ENCODE results near the gene SIAH2. TPM values are rescaled to one million over a fixed set of nuclear protein-coding genes. Genes with fewer than 3 reads are reported as not detected.

Gene SIAH2
- total RNA-seq, 1 donor: 30.2 TPM

DNA sequence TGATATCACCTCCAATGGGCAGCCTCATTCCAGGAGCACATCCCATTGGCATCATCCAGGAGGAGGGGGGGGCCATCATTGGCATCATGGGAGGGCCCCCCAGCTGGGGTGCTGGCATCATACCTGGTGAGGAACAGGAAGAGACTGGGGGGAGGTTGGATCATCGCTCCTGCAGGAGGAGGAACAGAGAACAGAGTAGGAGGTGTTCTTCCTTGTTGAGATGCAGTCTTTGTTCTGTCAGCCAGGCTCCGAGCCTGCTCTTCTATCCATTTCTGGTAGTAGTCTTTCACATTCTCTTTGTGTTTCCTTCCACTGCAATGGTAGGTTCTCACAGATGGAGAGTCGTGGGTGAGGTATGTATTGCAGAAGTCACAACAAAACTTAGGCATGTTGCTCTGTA is 42.5 kb downstream of the SIAH2 start:
- H3K4me3 ChIP-seq (ENCODE audit: low read depth, low read length): no peak overlapping the region
- TF ChIP-seq, protein P1, sequence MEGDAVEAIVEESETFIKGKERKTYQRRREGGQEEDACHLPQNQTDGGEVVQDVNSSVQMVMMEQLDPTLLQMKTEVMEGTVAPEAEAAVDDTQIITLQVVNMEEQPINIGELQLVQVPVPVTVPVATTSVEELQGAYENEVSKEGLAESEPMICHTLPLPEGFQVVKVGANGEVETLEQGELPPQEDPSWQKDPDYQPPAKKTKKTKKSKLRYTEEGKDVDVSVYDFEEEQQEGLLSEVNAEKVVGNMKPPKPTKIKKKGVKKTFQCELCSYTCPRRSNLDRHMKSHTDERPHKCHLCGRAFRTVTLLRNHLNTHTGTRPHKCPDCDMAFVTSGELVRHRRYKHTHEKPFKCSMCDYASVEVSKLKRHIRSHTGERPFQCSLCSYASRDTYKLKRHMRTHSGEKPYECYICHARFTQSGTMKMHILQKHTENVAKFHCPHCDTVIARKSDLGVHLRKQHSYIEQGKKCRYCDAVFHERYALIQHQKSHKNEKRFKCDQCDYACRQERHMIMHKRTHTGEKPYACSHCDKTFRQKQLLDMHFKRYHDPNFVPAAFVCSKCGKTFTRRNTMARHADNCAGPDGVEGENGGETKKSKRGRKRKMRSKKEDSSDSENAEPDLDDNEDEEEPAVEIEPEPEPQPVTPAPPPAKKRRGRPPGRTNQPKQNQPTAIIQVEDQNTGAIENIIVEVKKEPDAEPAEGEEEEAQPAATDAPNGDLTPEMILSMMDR (IDR thresholded peaks at IDR 0.05; ENCODE audit: insufficient read depth, low read depth, low read length): no peak
- no peak for DNase-seq (ENCODE audit: low read depth)

DNA sequence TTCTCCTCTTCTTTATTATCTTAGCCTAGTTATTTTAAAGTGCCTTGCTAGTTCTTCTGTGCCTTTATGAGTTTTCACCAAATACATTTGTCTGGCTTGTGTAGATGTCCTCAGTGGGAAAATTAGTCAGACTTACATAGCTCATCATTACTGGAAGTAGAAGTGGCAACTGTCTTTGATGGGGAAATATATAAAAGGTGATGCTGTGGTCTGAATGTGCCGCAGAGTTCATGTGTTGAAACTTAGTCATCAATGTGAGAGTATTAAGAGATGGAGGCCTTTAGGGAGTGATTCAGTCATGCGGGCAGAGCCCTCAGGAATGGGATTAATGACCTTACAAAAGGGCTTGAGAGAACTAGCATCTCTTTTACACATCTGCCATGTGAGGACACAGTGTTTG is 52.9 kb downstream of the SIAH2 start:
- TF ChIP-seq, protein P1 (IDR thresholded peaks at IDR 0.05; ENCODE audit: insufficient read depth, low read depth, low read length): no peak
- H3K4me3 ChIP-seq (ENCODE audit: low read depth, low read length): no peak overlapping the region
- no peak for DNase-seq (ENCODE audit: low read depth)

DNA sequence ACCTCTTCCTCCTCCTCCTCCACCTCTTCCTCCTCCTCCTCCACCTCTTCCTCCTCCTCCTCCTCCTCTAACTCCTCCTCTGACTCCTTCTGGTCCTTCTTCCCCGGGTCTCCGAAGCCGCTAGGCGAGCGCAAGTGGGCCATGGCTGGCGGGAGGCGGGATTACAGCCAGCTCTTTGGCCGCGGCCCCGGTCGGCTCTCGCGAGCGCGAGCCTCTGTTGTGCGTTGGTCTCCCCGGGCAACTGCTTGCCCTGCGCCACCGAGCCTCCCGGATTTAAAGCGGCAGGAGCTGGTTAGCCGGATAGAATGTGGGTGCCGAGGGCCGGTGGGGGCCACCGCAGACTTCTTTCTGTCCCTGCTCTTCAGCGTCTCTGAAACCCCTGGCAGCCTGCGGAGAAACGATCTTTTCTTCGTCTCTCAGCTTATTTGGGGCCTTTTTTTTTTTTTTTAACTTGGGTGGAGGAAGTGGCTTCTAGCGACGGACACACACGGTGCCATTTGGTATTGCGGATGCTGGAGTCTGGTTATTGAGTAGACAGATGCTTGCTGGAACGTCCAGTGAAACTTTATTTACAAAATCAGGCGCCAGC is 59.1 kb downstream of the SIAH2 start, which contains the start of gene ERICH6:
Gene ERICH6 (minus strand): TSS at position 165 of the 589 bp plus-strand sequence. CDS start 22 bp downstream, at position 143.
- TF ChIP-seq, protein P1 (IDR thresholded peaks at IDR 0.05; ENCODE audit: insufficient read depth, low read depth, low read length): no peak
- DNase-seq (ENCODE audit: low read depth): peak; percentile 87
- H3K4me3 ChIP-seq (ENCODE audit: low read depth, low read length): peak within 1 kb of the TSS; percentile 70

DNA sequence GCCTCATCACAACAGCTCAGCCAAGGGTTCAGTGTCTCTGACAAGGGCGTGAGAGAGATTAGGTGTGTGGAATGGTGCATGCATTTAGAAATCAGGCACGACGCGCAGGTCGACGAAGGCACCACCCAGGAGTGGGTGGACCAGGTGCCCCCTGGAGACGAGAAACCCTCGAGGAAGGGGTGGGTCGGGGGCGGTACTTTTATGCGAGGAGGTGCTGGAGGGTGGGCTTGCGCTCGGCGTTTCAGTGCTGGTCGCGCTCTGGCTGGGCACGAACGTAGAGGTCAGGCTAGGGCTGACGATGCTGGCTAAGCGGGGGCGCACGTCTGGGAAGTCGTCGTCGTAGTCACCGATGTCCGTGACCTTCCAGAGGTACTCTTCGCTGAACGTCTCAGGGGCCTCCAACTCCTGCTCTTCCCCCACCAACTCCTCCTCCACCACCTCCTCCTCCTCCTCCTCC is 59.6 kb downstream of the SIAH2 start:
- DNase-seq (ENCODE audit: low read depth): peak; percentile 7
- TF ChIP-seq, protein P1 (IDR thresholded peaks at IDR 0.05; ENCODE audit: insufficient read depth, low read depth, low read length): no peak

DNA sequence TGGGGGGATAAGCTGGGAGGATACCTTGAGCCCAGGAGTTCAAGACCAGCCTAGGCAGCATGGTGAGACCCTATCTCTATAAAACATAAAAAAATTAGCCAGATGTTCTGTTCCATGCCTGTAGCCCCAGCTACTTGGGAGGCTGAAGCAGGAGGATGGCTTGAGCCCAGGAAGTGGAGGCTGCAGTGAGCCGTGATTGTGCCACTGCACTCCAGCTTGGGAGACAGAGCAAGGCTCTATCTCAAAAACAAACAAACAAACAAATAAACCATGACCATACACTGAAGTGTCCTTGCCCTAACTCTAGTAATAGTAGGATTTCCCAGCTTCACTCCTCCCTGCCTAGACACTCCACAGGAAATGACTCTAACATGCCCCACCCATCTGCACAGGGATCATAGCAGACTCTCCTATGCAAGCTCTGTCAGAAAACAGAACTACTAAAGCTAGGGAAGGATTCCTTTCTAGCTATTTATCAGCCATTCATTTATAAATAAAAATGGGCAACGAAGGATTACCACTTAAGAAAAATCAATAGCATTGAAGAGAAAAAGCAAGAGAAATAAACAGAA is 63.8 kb downstream of the SIAH2 start:
- no peak overlapping the region for H3K4me3 ChIP-seq (ENCODE audit: low read depth, low read length)
- TF ChIP-seq, protein P1 (IDR thresholded peaks at IDR 0.05; ENCODE audit: insufficient read depth, low read depth, low read length): no peak
- peak; percentile 14 for DNase-seq (ENCODE audit: low read depth)

More for the DNA sequence above, 59.6 kb downstream of the SIAH2 start:
- peak overlapping the region; percentile 70 for H3K4me3 ChIP-seq (ENCODE audit: low read depth, low read length)

DNA sequence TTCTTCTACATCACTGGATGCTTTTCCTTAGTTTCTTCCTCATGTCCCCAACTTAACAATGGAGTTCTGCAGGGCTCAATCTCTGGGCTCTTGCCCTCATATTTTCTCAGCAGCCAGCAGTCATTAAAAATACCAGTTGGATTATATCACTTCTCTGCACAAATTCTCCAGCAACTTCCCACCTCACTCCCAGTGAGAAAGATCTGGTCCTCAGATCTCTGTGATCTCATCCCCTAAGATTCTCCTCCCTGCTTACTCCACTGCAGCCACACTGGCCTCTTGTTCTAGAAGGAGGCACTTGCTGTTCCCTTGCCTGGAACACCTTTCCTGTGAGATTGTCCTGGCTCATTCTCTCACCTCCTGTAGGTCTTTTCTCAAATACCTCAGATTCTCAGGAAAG is 65.3 kb downstream of the SIAH2 start:
- TF ChIP-seq, protein P1 (IDR thresholded peaks at IDR 0.05; ENCODE audit: insufficient read depth, low read depth, low read length): no peak
- DNase-seq (ENCODE audit: low read depth): no peak
- no peak overlapping the region for H3K4me3 ChIP-seq (ENCODE audit: low read depth, low read length)
